ENCODE data around the gene EVA1C. TPM values are rescaled to one million over a fixed set of nuclear protein-coding genes. Genes with fewer than 3 reads are reported as not detected.

Gene EVA1C
- total RNA-seq, 4 donors from 2014 or later = 43.1 to 71.4 (median 51.1) TPM

GRCh38 chr21:32562915-32563314 is 150.4 kb downstream of the EVA1C start:
- Histone ChIP-seq H3K9me3 (peaks cover 0 to 7% (median 0%) of the 10 kb centered on the region in 3 donors), H3K4me3 (no peak overlapping the region), H3K4me1 (peaks cover 0 to 13% (median 0%) of the 10 kb centered on the region in 3 donors), H3K36me3 (no peaks in the 10 kb centered on the region), H3K27ac (peak overlapping the region in 2 of 4 donors; percentile 66 to 76), H3K27me3 (no peaks in the 10 kb centered on the region)
- no peak for ATAC-seq
- TF ChIP-seq POLR2AphosphoS5 (IDR thresholded peaks at IDR 0.05) (no peak), POLR2A (IDR thresholded peaks at IDR 0.05) (no peak), EP300 (IDR thresholded peaks at IDR 0.05) (no peak), CTCF (IDR thresholded peaks at IDR 0.05) (no peak)
- 61 to 86% methylated on average over 2 of the region's 2 CpGs for WGBS, 2 donors (ENCODE audit: low coverage in 1 of 2)

Small RNA genes within 50 kb of the gene (small RNA-seq; reads per million reads assigned to genes)
- 0 reads per million in 4 donors for gene RF00438
- gene RNA5SP490 = 0 to 0.18 (median 0) reads per million in 4 donors
- 7.8 to 20.2 (median 14.5) reads per million in 4 donors for gene SNORA80A

Other genes starting within 250 kb of the EVA1C start
- gene MIS18A, start 133.7 kb upstream of the EVA1C start, total RNA-seq = 1 to 10 TPM; 4.7 to 5.5 (median 5.2) TPM
- gene MRAP, start 113.9 kb upstream of the EVA1C start, total RNA-seq = not detected
- gene URB1, start 19.7 kb upstream of the EVA1C start, total RNA-seq = 10 to 100 TPM; 18.3 to 26.9 (median 20.7) TPM
- gene TCP10L, start 172.8 kb downstream of the EVA1C start, total RNA-seq = 1 to 10 TPM in 2 of 4 donors, not detected in 2; 1.6 to 2.7 TPM
- gene CFAP298, start 199.7 kb downstream of the EVA1C start, total RNA-seq = 10 to 100 TPM; 28.2 to 55.7 (median 32.0) TPM

Measured in gastroesophageal sphincter (tissue), 4 donors.